ENCODE results near the gene NFAT5.

DNA sequence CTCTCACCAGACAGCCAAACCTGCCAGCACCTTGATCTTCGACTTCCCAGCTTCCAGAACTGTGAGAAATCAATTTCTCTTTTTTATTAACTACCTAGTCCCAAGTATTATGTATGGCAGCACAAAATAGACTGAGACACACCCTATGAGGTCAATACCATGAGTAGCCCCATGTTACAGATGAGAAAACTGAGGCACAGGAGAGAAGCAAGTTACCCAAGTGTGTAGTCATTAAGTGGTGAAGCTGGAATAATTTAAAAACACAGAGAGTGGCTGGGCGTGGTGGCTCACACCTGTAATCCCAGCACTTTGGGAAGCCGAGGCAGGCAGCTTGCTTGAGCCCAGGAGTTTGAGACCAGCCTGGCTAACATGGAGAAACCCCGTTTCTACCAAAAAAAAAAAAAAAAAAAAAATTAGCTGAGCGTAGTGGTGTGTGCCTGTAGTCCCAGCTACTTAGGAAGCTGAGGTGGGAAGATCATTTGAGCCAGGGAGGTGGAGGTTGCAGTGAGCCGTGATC, 155.7 kb downstream of the NFAT5 start:
- TF ChIP-seq ZNF274 (IDR thresholded peaks at IDR 0.05; ENCODE audit: low read depth, low read length): no peak
- TF ChIP-seq YY1 (IDR thresholded peaks at IDR 0.05; ENCODE audit: insufficient read depth, insufficient read length): no peak

All from NT2/D1 (cell line).